GM12872 (cell line): ENCODE data around the gene IL1RN.

ENCODE experiments used
- TF ChIP-seq, protein P1 (sequence below): IDR thresholded peaks from 3 replicates; pipeline ENCODE4 v1.5.1; 2011; ENCODE audit warnings: low read depth, mild to moderate bottlenecking, low read length, moderate library complexity; ENCODE audit not compliant: insufficient read depth

Gene IL1RN

GRCh38 chr2:113157897-113158753 lies 30.7 kb downstream of the IL1RN start:
- TF ChIP-seq, protein P1, sequence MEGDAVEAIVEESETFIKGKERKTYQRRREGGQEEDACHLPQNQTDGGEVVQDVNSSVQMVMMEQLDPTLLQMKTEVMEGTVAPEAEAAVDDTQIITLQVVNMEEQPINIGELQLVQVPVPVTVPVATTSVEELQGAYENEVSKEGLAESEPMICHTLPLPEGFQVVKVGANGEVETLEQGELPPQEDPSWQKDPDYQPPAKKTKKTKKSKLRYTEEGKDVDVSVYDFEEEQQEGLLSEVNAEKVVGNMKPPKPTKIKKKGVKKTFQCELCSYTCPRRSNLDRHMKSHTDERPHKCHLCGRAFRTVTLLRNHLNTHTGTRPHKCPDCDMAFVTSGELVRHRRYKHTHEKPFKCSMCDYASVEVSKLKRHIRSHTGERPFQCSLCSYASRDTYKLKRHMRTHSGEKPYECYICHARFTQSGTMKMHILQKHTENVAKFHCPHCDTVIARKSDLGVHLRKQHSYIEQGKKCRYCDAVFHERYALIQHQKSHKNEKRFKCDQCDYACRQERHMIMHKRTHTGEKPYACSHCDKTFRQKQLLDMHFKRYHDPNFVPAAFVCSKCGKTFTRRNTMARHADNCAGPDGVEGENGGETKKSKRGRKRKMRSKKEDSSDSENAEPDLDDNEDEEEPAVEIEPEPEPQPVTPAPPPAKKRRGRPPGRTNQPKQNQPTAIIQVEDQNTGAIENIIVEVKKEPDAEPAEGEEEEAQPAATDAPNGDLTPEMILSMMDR, result no peak

- TF ChIP-seq, protein P1, result no peak
Measured at GRCh38 chr2:113158884-113159553, 31.6 kb downstream of the IL1RN start.

- TF ChIP-seq, protein P1, result no peak
Measured at GRCh38 chr2:113160248-113160647, 32.9 kb downstream of the IL1RN start.

- TF ChIP-seq, protein P1, result no peak
Measured at GRCh38 chr2:113160962-113161361, 33.6 kb downstream of the IL1RN start.

DNA sequence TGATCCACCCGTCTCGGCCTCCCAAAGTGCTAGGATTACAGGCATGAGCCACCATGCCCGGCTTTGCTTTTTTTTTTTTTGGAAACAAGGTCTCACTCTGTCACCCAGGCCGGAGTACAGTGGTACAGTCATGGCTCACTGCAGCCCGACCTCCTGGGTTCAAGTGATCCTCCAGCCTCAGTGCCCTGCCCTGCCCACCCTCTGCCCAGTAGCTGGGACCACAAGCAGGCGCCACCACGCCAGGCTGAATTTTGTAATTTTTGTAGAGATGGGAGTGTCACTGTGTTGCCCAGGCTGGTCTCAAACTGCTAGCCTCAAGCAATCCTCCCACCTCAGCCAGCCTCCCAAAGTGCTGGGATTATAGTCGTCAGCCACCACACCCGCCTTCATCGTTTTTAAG lies 34.8 kb downstream of the IL1RN start:
- TF ChIP-seq, protein P1, result no peak

DNA sequence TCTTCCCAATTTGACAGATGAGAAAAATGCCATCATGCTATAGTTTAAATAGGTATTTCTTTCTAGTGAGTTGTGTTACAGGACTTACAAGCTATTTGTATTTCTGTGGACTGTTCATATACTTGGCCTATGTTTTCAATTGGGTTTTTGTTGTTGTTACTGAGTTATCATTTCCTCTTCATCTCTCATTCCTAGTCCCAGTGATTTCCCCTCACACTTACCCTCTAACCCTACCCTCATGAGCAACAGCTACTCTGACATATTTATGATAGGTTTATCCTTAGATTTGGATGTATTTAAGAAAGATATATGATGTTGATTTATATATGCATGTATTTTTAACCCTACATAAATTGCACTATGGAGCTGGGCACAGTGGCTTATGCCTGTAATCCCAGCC lies 35.5 kb downstream of the IL1RN start:
- TF ChIP-seq, protein P1, result no peak

GRCh38 chr2:113164215-113164929 lies 37.0 kb downstream of the IL1RN start:
- TF ChIP-seq, protein P1, result no peak
